SK-N-SH (cell line): Measurements from ENCODE around the gene SCD5. TPM values are rescaled to one million over a fixed set of nuclear protein-coding genes. Genes with fewer than 3 reads are reported as not detected.

Experiments
- CTCF ChIA-PET: fragments of 300-600, 350-600 bp; formaldehyde crosslinking; extraction: SDS; loops from one replicate; lab custom pipeline; 2021; lab: Yijun Ruan, JAX
- POLR2A ChIA-PET: fragments of 350-600 bp; sonication (Branson Sonifier 250); formaldehyde crosslinking; extraction: SDS; loops from one replicate; lab custom pipeline; 2020; ENCODE audit warnings: antibody characterized with exemption, inconsistent platforms; lab: Yijun Ruan, JAX
- DNase-seq: peaks from one replicate; pipeline ENCODE4 v3.0.0; 2012
- H2AFZ ChIP-seq: fragments of 200-600 bp; sonication (generic); 2 replicates; pipeline ENCODE4 v1.8.1; 2016; ENCODE audit warnings: antibody characterized with exemption, mild to moderate bottlenecking, low read depth
- H3F3A ChIP-seq: fragments of 200-600 bp; sonication (generic); replicated peaks from 2 replicates; pipeline ENCODE3; 2016; ENCODE audit warnings: antibody characterized with exemption, mild to moderate bottlenecking; ENCODE audit not compliant: insufficient read depth
- H3K27ac ChIP-seq, 2 experiments: fragments of 200-500 bp in 1 of 2; fragments of 200-600 bp in 1 of 2; sonication (Bioruptor generic) in 1 of 2; sonication (generic), shearing (Covaris generic) in 1 of 2; 2 replicates each; pipeline versions ENCODE4 v1.5.1 to v1.6.1; 2014 to 2016; ENCODE audit warnings: low read depth in 2 of 2, inconsistent platforms in 1 of 2, low read length in 1 of 2, mild to moderate bottlenecking in 1 of 2, mixed read lengths in 1 of 2
- H3K27me3 ChIP-seq: fragments of 200-600 bp; sonication (generic), shearing (Covaris generic); 2 replicates; pipeline ENCODE4 v1.6.1; 2016; ENCODE audit warnings: mixed run types; ENCODE audit not compliant: insufficient read depth
- H3K36me3 ChIP-seq, 2 experiments: fragments of 200-500 bp in 1 of 2; fragments of 200-600 bp in 1 of 2; sonication (Bioruptor generic) in 1 of 2; sonication (generic) in 1 of 2; replicated peaks in 1 of 2; 2 replicates each; pipeline versions ENCODE3 to v1.5.1; 2014 to 2016; ENCODE audit warnings: low read length in 1 of 2, mild to moderate bottlenecking in 1 of 2; ENCODE audit not compliant: insufficient read depth in 2 of 2, control insufficient read depth in 1 of 2
- H3K4me1 ChIP-seq, 2 experiments: fragments of 200-500 bp in 1 of 2; fragments of 200-600 bp in 1 of 2; sonication (Bioruptor generic) in 1 of 2; sonication (generic), shearing (Covaris generic) in 1 of 2; 2 replicates each; pipeline versions ENCODE4 v1.5.1 to v1.6.1; 2014 to 2016; ENCODE audit warnings: low read depth in 1 of 2, low read length in 1 of 2, mixed run types in 1 of 2; ENCODE audit not compliant: insufficient read depth in 2 of 2, control insufficient read depth in 1 of 2
- H3K4me2 ChIP-seq: fragments of 200-600 bp; sonication (generic), shearing (Covaris generic); 2 replicates; pipeline ENCODE4 v1.6.1; 2017; ENCODE audit warnings: mixed run types
- H3K4me3 ChIP-seq, 2 experiments: fragments of 200-500 bp in 1 of 2; fragments of 200-600 bp in 1 of 2; sonication (Bioruptor generic) in 1 of 2; sonication (generic), shearing (Covaris generic) in 1 of 2; 2 replicates each; pipeline versions ENCODE4 v1.5.1 to v1.8.1; 2014 to 2016; ENCODE audit warnings: low read depth in 2 of 2, inconsistent platforms in 1 of 2, low read length in 1 of 2, mild to moderate bottlenecking in 1 of 2, mixed read lengths in 1 of 2, moderate library complexity in 1 of 2
- H3K79me2 ChIP-seq: fragments of 200-600 bp; sonication (generic); 2 replicates; pipeline ENCODE4 v1.8.1; 2017; ENCODE audit warnings: mild to moderate bottlenecking; ENCODE audit not compliant: insufficient read depth
- H3K9ac ChIP-seq: fragments of 200-600 bp; sonication (generic); 2 replicates; pipeline ENCODE4 v1.6.1; 2017; ENCODE audit warnings: mixed run types
- H3K9me2 ChIP-seq: fragments of 200-600 bp; sonication (generic); 2 replicates; pipeline ENCODE4 v1.6.1; 2017; ENCODE audit warnings: mixed run types
- H3K9me3 ChIP-seq: fragments of 200-600 bp; sonication (generic); 2 replicates; pipeline ENCODE4 v1.6.1; 2017; ENCODE audit warnings: mixed run types, mild to moderate bottlenecking, moderate library complexity
- H4K20me1 ChIP-seq: fragments of 200-600 bp; sonication (generic); 2 replicates; pipeline ENCODE4 v1.6.1; 2017; ENCODE audit warnings: mild to moderate bottlenecking, mixed run types; ENCODE audit not compliant: insufficient read depth
- CHD2 ChIP-seq: fragments of 150-350 bp; IDR thresholded peaks from 2 replicates; pipeline ENCODE4 v1.6.1; 2018; ENCODE audit warnings: low read length; ENCODE audit not compliant: partially characterized antibody
- CTCF ChIP-seq: fragments of 200-600 bp; sonication (generic); IDR thresholded peaks from 2 replicates; pipeline ENCODE4 v1.6.1; 2017; ENCODE audit warnings: antibody characterized with exemption, mild to moderate bottlenecking, moderate library complexity
- ELF1 ChIP-seq: IDR thresholded peaks from 2 replicates; pipeline ENCODE4 v1.4.0; 2012
- EZH2phosphoT487 ChIP-seq: fragments of 200-600 bp; sonication (generic); IDR thresholded peaks from 2 replicates; pipeline ENCODE4 v1.6.1; 2017; ENCODE audit warnings: low read depth, mixed run types, mild to moderate bottlenecking, antibody characterized with exemption, moderate library complexity, borderline replicate concordance
- FOSL2 ChIP-seq: IDR thresholded peaks from 2 replicates; pipeline ENCODE4 v1.4.0; 2012; ENCODE audit warnings: low read depth, mild to moderate bottlenecking, moderate library complexity, borderline replicate concordance
- FOXM1 ChIP-seq: IDR thresholded peaks from 2 replicates; pipeline ENCODE4 v1.4.0; 2012; ENCODE audit warnings: low read depth, mild to moderate bottlenecking
- IRF3 ChIP-seq: fragments of 150-350 bp; IDR thresholded peaks from 2 replicates; pipeline ENCODE4 v1.6.1; 2016; ENCODE audit warnings: mild to moderate bottlenecking, low read depth, low read length
- MAX ChIP-seq: IDR thresholded peaks from 2 replicates; pipeline ENCODE4 v1.4.0; 2012; ENCODE audit warnings: low read depth
- NRF1 ChIP-seq: IDR thresholded peaks from 2 replicates; pipeline ENCODE4 v1.6.1; 2012; ENCODE audit warnings: low read depth, mild to moderate bottlenecking, low read length
- POLR2AphosphoS5 ChIP-seq: IDR thresholded peaks from 2 replicates; pipeline ENCODE4 v1.6.1; 2012; ENCODE audit warnings: low read depth, low read length
- RAD21 ChIP-seq: IDR thresholded peaks from 2 replicates; pipeline ENCODE4 v1.6.1; 2012; ENCODE audit warnings: mild to moderate bottlenecking, low read length
- RCOR1 ChIP-seq: fragments of 150-350 bp; IDR thresholded peaks from 2 replicates; pipeline ENCODE4 v1.6.1; 2017; ENCODE audit warnings: antibody characterized with exemption, low read length
- REST ChIP-seq: IDR thresholded peaks from 2 replicates; pipeline ENCODE4 v1.6.1; 2012; ENCODE audit warnings: mild to moderate bottlenecking, low read depth, low read length, moderate library complexity
- SMC3 ChIP-seq: IDR thresholded peaks from 2 replicates; pipeline ENCODE4 v1.6.1; 2012; ENCODE audit warnings: low read depth, low read length, improper control_type of control experiment
- TAF1 ChIP-seq: IDR thresholded peaks from 2 replicates; pipeline ENCODE4 v1.6.1; 2012; ENCODE audit warnings: low read depth, mild to moderate bottlenecking, low read length, moderate library complexity, borderline replicate concordance
- TEAD4 ChIP-seq: IDR thresholded peaks from 2 replicates; pipeline ENCODE4 v1.4.0; 2012; ENCODE audit warnings: mild to moderate bottlenecking, borderline replicate concordance; ENCODE audit not compliant: insufficient read depth
- USF1 ChIP-seq: IDR thresholded peaks from 2 replicates; pipeline ENCODE4 v1.4.0; 2012; ENCODE audit warnings: low read depth, borderline replicate concordance
- USF2 ChIP-seq: fragments of 150-350 bp; IDR thresholded peaks from 2 replicates; pipeline ENCODE4 v1.6.1; 2017; ENCODE audit warnings: antibody characterized with exemption, low read length, low read depth, borderline replicate concordance
- YY1 ChIP-seq: IDR thresholded peaks from 2 replicates; pipeline ENCODE4 v1.4.0; 2012; ENCODE audit warnings: low read depth, mild to moderate bottlenecking
- ZBTB33 ChIP-seq: IDR thresholded peaks from 2 replicates; pipeline ENCODE4 v1.4.0; 2012; ENCODE audit warnings: low read depth, borderline replicate concordance
- WGBS: methylation state at CpG from one replicate; pipeline ENCODE4 v1.1.6; 2017; ENCODE audit warnings: low lambda C conversion rate; 5-methylcytosine and 5-hydroxymethylcytosine counted together
- polyA plus RNA-seq, 3 experiments: library from polyadenylated mRNA; depleted of rRNA; stranded (reverse); fragments of >200 nt; gene quantifications; 2 replicates each; pipeline ENCODE4 v1.2.3, GENCODE V29; 2012

The SCD5 gene
- polyA plus RNA-seq, 1 of the 3 experiments (the other 2 are of a cell fraction): 23.7 TPM

GRCh38 chr4:82728301-82728700 lies 70.3 kb downstream of the SCD5 start:
- TF ChIP-seq FOXM1 (no peak), NRF1 (no peak), IRF3 (no peak), YY1 (no peak), SMC3 (no peak), REST (no peak), ELF1 (no peak), CHD2 (no peak), MAX (no peak), USF1 (no peak), FOSL2 (no peak), RCOR1 (no peak), ZBTB33 (no peak), POLR2AphosphoS5 (no peak), TEAD4 (no peak), TAF1 (no peak), USF2 (no peak), CTCF (no peak), EZH2phosphoT487 (no peak), RAD21 (no peak)
- Histone ChIP-seq H3F3A (no peaks in the 10 kb centered on the region), H3K4me2 (no peak overlapping the region), H3K4me3 (no peak overlapping the region), H3K9me3 (no peaks in the 10 kb centered on the region), H4K20me1 (0 out of 2 replicates have a peak, but pooled peaks cover 2% of the 10 kb centered on the region), H3K27ac (no peak overlapping the region), H3K9ac (no peak overlapping the region), H3K36me3 (peaks cover 0 to under 1% of the 10 kb centered on the region in 2 experiments), H3K79me2 (no peaks in the 10 kb centered on the region; the same call in none of the 2 replicates), H3K4me1 (peaks cover 2 to 10% of the 10 kb centered on the region in 2 experiments; a peak in 2 of 4 replicates), H2AFZ (no peak overlapping the region), H3K27me3 (no peaks in the 10 kb centered on the region), H3K9me2 (no peaks in the 10 kb centered on the region)
- WGBS: 100% methylated on average over 1 of the region's 1 CpG
- DNase-seq: no peak
- ChIA-PET CTCF (interaction anchor here (1.4 to 1.5 kb wide), 2 partner anchors 9 to 11 kb away, joined by 4 read pairs; no protein-coding TSS in a partner anchor), POLR2A (no interaction called here)
